Measurements from ENCODE around the gene ANKRD44.

GRCh38 chr2:197059477-197059876 is 251.1 kb downstream of the ANKRD44 start:
- TF ChIP-seq CTCF (IDR thresholded peaks at IDR 0.05) (no peak), SMC3 (IDR thresholded peaks at IDR 0.05) (no peak), RCOR1 (IDR thresholded peaks at IDR 0.05; ENCODE audit: low read depth, low read length) (no peak), RAD21 (conservative IDR thresholded peaks at IDR 0.05 in 1 of 2, IDR thresholded peaks at IDR 0.05 in 1 of 2) (no peak), RARB (CRISPR knock-in tag; IDR thresholded peaks at IDR 0.05) (no peak), RNF2 (IDR thresholded peaks at IDR 0.05; ENCODE audit: borderline replicate concordance, low read depth) (no peak), KDM1A (IDR thresholded peaks at IDR 0.05; ENCODE audit: low read depth) (no peak), USF2 (IDR thresholded peaks at IDR 0.05) (no peak), EP300 (IDR thresholded peaks at IDR 0.05) (no peak), POLR2A (IDR thresholded peaks at IDR 0.05; ENCODE audit: low read length) (no peak)

All from A549 (cell line).